ENCODE measurements around the gene KRTAP10-6. TPM values are rescaled to one million over a fixed set of nuclear protein-coding genes. Genes with fewer than 3 reads are reported as not detected.

KRTAP10-6 gene
- total and polyA plus RNA-seq, 2 of the 8 experiments (the other 6 are each of a cell fraction or from before 2014, with no cell fraction given), result 0.12 TPM; not detected in 1

GRCh38 chr21:44639331-44639655 lies 47.0 kb upstream of the KRTAP10-6 start (continued):
- no peak for TF ChIP-seq CHD7 (IDR thresholded peaks at IDR 0.05; ENCODE audit: insufficient replicate concordance, low read length)
- TF ChIP-seq MAFK (IDR thresholded peaks at IDR 0.05; ENCODE audit: low read depth, low read length), result no peak
- TF ChIP-seq TAF7 (optimal IDR thresholded peaks at IDR 0.05; ENCODE audit: borderline replicate concordance, low read depth, low read length), result no peak
- TF ChIP-seq FOSL1 (IDR thresholded peaks at IDR 0.05; ENCODE audit: insufficient read depth, low read depth, low read length), result no peak
